ENCODE data around the gene P3H4. TPM values are rescaled to one million over a fixed set of nuclear protein-coding genes. Genes with fewer than 3 reads are reported as not detected.

P3H4 gene
- total RNA-seq, 1 experiment from 2014 or later, result 54.7 TPM

GRCh38 chr17:41771389-41772206, 40.2 kb downstream of the P3H4 start:
- DNase-seq (ENCODE audit: low spot score), result peak; percentile 35

- no peak for DNase-seq (ENCODE audit: low spot score)
Observed at GRCh38 chr17:41769985-41770384, 41.8 kb downstream of the P3H4 start.

GRCh38 chr17:41769346-41769862, 42.3 kb downstream of the P3H4 start:
- no peak for DNase-seq (ENCODE audit: low spot score)

- DNase-seq (ENCODE audit: low spot score), result no peak
Observed at GRCh38 chr17:41768682-41769288, 43.0 kb downstream of the P3H4 start.

- DNase-seq (ENCODE audit: low spot score), result no peak
Observed at GRCh38 chr17:41767324-41768042, 44.3 kb downstream of the P3H4 start.

GRCh38 chr17:41766135-41766534, 45.6 kb downstream of the P3H4 start:
- DNase-seq (ENCODE audit: low spot score), result no peak

GRCh38 chr17:41763327-41763726, 48.4 kb downstream of the P3H4 start:
- no peak for DNase-seq (ENCODE audit: low spot score)

GRCh38 chr17:41762841-41763240, 48.9 kb downstream of the P3H4 start:
- no peak for DNase-seq (ENCODE audit: low spot score)

GRCh38 chr17:41762391-41762790, 49.4 kb downstream of the P3H4 start:
- no peak for DNase-seq (ENCODE audit: low spot score)

GRCh38 chr17:41760878-41761277, 50.9 kb downstream of the P3H4 start:
- no peak for DNase-seq (ENCODE audit: low spot score)

- no peak for DNase-seq (ENCODE audit: low spot score)
Observed at GRCh38 chr17:41758601-41759000, 53.1 kb downstream of the P3H4 start.

GRCh38 chr17:41754066-41754465, 57.7 kb downstream of the P3H4 start:
- no peak for DNase-seq (ENCODE audit: low spot score)

Other genes starting within 250 kb of the P3H4 start
- not detected in 2 replicates for gene KRT9, start 239.9 kb downstream of the P3H4 start, total RNA-seq (2014; rRNA removed; shearing (Covaris generic))
- gene KRT14, start 225.1 kb downstream of the P3H4 start, total RNA-seq (2014; rRNA removed; shearing (Covaris generic)), result not detected in 2 replicates
- 0.38 and 2.1 TPM in 2 replicates for gene KRT16, start 199.2 kb downstream of the P3H4 start, total RNA-seq (2014; rRNA removed; shearing (Covaris generic))
- 286 and 297 TPM in 2 replicates for gene KRT17, start 187.4 kb downstream of the P3H4 start, total RNA-seq (2014; rRNA removed; shearing (Covaris generic))
- 81.6 and 91.6 TPM in 2 replicates for gene EIF1, start 123.1 kb downstream of the P3H4 start, total RNA-seq (2014; rRNA removed; shearing (Covaris generic))
- gene GAST, start 99.6 kb downstream of the P3H4 start, total RNA-seq (2014; rRNA removed; shearing (Covaris generic)), result not detected in 2 replicates
- gene HAP1, start 77.3 kb downstream of the P3H4 start, total RNA-seq (2014; rRNA removed; shearing (Covaris generic)), result not detected in 2 replicates
- gene JUP, start 25.2 kb downstream of the P3H4 start, total RNA-seq (2014; rRNA removed; shearing (Covaris generic)), result 477 and 498 TPM in 2 replicates
- gene FKBP10, start 1.1 kb upstream of the P3H4 start, total RNA-seq (2014; rRNA removed; shearing (Covaris generic)), result 52.4 and 68.0 TPM in 2 replicates
- gene NT5C3B, start 24.3 kb upstream of the P3H4 start, total RNA-seq (2014; rRNA removed; shearing (Covaris generic)), result 35.8 and 39.0 TPM in 2 replicates
- gene KLHL10, start 25.9 kb upstream of the P3H4 start, total RNA-seq (2014; rRNA removed; shearing (Covaris generic)), result not detected in 2 replicates
- gene KLHL11, start 53.5 kb upstream of the P3H4 start, total RNA-seq (2014; rRNA removed; shearing (Covaris generic)), result 23.4 and 25.1 TPM in 2 replicates
- 185 and 194 TPM in 2 replicates for gene ACLY, start 107.0 kb upstream of the P3H4 start, total RNA-seq (2014; rRNA removed; shearing (Covaris generic))
- gene ODAD4, start 118.7 kb upstream of the P3H4 start, total RNA-seq (2014; rRNA removed; shearing (Covaris generic)), result 0.55 and 0.64 TPM in 2 replicates
- gene CNP, start 154.8 kb upstream of the P3H4 start, total RNA-seq (2014; rRNA removed; shearing (Covaris generic)), result 73.2 and 88.3 TPM in 2 replicates
- gene DNAJC7, start 205.5 kb upstream of the P3H4 start, total RNA-seq (2014; rRNA removed; shearing (Covaris generic)), result 49.1 and 52.8 TPM in 2 replicates
- gene NKIRAS2, start 208.1 kb upstream of the P3H4 start, total RNA-seq (2014; rRNA removed; shearing (Covaris generic)), result 50.1 and 62.1 TPM in 2 replicates
- gene C17orf113, start 238.7 kb upstream of the P3H4 start, total RNA-seq (2014; rRNA removed; shearing (Covaris generic)), result 3.6 and 3.7 TPM in 2 replicates